ENCODE data around the gene SLC5A7.

The SLC5A7 gene

GRCh38 chr2:107986278-107987217 lies at the start of gene SLC5A7:
TSS of gene SLC5A7 (plus strand) at chr2:107986524. CDS start at chr2:107988156, 1,632 bp downstream.
- DNase-seq (ENCODE audit: extremely low read depth in 1 of 2, low read depth in 1 of 2), result no peak

- no peak for DNase-seq (ENCODE audit: extremely low read depth in 1 of 2, low read depth in 1 of 2)
Measured at GRCh38 chr2:107961395-107961794, 24.9 kb upstream of the SLC5A7 start.

DNA sequence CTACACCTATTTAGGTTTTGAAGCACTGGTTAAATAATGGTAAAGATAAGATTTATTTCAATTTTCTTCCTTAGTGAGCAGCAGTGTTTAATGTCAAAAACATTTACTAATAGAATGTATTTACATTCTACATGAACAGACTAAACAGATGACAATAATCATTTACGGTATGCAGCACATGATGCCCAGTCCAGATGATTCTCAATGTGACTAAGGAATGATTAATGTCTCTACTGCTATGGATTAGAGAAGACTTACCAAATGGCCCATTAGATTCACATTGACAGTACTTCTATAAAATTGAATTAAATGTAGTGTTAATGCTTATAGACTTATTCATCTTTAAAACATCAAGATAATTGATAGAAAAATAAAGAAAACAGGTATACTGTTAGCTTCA lies 22.1 kb upstream of the SLC5A7 start:
- no peak for DNase-seq (ENCODE audit: extremely low read depth in 1 of 2, low read depth in 1 of 2)

- DNase-seq (ENCODE audit: extremely low read depth in 1 of 2, low read depth in 1 of 2), result no peak
Measured at GRCh38 chr2:107984707-107985106, 1.6 kb upstream of the SLC5A7 start.

GRCh38 chr2:107988108-107988507 lies 1.8 kb downstream of the SLC5A7 start:
- no peak for DNase-seq (ENCODE audit: extremely low read depth in 1 of 2, low read depth in 1 of 2)

- DNase-seq (ENCODE audit: extremely low read depth in 1 of 2, low read depth in 1 of 2), result no peak
Measured at GRCh38 chr2:107989445-107989844, 3.1 kb downstream of the SLC5A7 start.

DNA sequence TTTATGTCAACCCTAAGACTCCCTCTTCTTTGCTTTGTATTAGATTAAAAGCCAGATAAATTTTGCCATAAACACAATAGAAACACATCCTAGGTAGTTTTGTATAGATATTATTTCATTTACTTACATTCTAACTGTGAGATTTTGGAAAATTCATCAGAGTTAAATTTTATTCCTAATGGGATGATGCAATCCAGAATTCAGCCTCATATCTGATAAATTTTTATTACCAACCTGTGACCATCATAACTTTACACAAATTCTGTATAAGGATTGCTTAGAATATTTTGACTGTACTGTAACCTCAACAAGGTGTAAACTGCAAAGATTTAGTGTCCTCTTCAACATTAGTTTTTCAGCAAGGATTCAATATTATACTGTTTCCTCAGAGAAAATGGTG lies 4.4 kb downstream of the SLC5A7 start:
- DNase-seq (ENCODE audit: extremely low read depth in 1 of 2, low read depth in 1 of 2), result no peak

GRCh38 chr2:107992069-107992468 lies 5.7 kb downstream of the SLC5A7 start:
- DNase-seq (ENCODE audit: extremely low read depth in 1 of 2, low read depth in 1 of 2), result no peak

- no peak for DNase-seq (ENCODE audit: extremely low read depth in 1 of 2, low read depth in 1 of 2)
Measured at GRCh38 chr2:107999158-107999557, 12.8 kb downstream of the SLC5A7 start.

DNA sequence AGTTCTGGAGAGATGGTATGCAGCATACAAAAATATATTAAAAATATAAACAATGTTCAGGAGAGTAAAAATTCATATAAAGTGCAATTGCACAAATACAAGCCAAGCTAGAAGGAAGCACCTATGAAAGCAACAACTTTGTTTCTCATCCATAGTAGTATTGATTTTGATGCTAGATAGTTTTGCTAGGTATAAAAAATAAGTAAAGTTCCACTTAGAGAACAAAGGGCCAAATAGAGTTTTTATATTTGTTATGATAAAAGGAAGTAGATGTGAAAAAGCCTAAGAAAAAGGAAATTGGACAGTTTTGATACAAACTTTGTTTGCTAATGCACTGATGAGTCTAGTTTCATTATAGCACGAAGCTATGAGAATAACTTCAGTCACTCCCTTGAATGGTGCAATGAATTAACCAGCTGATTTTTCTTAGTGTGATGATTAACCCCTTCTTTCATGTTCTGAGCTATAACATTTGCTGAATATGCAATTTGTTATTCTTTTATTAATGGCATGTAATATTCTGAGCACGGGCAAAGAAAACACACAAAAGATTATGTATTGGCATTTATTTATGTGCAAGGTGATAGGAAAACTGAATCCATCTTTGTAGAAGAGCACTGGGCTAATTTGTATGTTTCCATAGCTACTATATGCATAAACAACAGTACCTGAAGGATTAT lies 24.7 kb downstream of the SLC5A7 start:
- no peak for DNase-seq (ENCODE audit: extremely low read depth in 1 of 2, low read depth in 1 of 2)

GRCh38 chr2:108013305-108013704 lies 27.0 kb downstream of the SLC5A7 start:
- no peak for DNase-seq (ENCODE audit: extremely low read depth in 1 of 2, low read depth in 1 of 2)

GRCh38 chr2:108022628-108023027 lies 36.3 kb downstream of the SLC5A7 start:
- no peak for DNase-seq (ENCODE audit: extremely low read depth in 1 of 2, low read depth in 1 of 2)

- no peak for DNase-seq (ENCODE audit: extremely low read depth in 1 of 2, low read depth in 1 of 2)
Measured at GRCh38 chr2:108023776-108024175, 37.5 kb downstream of the SLC5A7 start.

GRCh38 chr2:108026092-108026794 lies 39.9 kb downstream of the SLC5A7 start:
- DNase-seq (ENCODE audit: extremely low read depth in 1 of 2, low read depth in 1 of 2), result no peak

- no peak for DNase-seq (ENCODE audit: extremely low read depth in 1 of 2, low read depth in 1 of 2)
Measured at GRCh38 chr2:108029496-108029895, 43.2 kb downstream of the SLC5A7 start.

GRCh38 chr2:108029912-108030311 lies 43.6 kb downstream of the SLC5A7 start:
- DNase-seq (ENCODE audit: extremely low read depth in 1 of 2, low read depth in 1 of 2), result no peak

GRCh38 chr2:108031471-108031941 lies 45.2 kb downstream of the SLC5A7 start:
- no peak for DNase-seq (ENCODE audit: extremely low read depth in 1 of 2, low read depth in 1 of 2)

GRCh38 chr2:108034843-108035242 lies 48.5 kb downstream of the SLC5A7 start:
- DNase-seq (ENCODE audit: extremely low read depth in 1 of 2, low read depth in 1 of 2), result no peak

- no peak for DNase-seq (ENCODE audit: extremely low read depth in 1 of 2, low read depth in 1 of 2)
Measured at GRCh38 chr2:108048752-108049151, 62.4 kb downstream of the SLC5A7 start.

- no peak for DNase-seq (ENCODE audit: extremely low read depth in 1 of 2, low read depth in 1 of 2)
Measured at GRCh38 chr2:108058576-108059137, 72.3 kb downstream of the SLC5A7 start.

DNA sequence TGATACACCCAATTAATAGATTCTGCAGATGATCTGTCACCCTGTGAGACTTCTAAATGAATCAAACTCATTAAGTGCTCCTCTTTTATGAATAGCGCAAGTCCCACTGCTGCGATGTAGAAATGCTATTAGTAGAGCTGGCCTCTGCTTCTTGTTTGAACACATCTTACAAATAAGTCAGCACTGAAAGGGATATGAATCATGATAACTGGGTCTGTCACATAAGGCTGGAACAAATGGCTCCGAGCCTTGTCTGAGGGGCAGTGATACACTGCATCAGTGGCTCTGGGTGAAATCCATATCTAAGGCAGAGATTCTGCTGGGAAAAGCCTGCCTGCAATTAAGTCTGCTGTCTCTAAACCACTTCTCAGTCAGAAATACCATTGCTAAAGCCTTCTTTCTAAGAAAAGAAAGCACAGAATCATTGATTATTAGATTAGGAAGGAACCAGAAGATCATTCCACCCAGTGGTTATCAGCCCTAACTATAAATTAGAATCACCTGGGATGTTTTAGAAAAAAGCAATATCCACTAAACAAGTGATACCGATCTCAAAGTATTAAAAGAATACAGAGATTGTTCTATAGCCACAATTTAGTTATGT lies 75.2 kb downstream of the SLC5A7 start:
- no peak for DNase-seq (ENCODE audit: extremely low read depth in 1 of 2, low read depth in 1 of 2)
